Common myeloid progenitor, CD34-positive (primary cell): ENCODE measurements around the gene CYP2A13.
"Not testable (repeated sequence)": the region's sequence is repeated elsewhere in the genome, so short reads cannot be mapped to it uniquely, and the experiment has no call there.

Experiments used
- CTCF ChIA-PET: fragments of 350-600 bp; sonication (Branson Sonifier 250); formaldehyde crosslinking; loops from one replicate; lab custom pipeline; 2021; ENCODE audit warnings: antibody characterized with exemption; lab: Charles Lee
- POLR2A ChIA-PET: fragments of 350-600 bp; sonication (Branson Sonifier 250); formaldehyde crosslinking; loops from one replicate; lab custom pipeline; 2021; ENCODE audit warnings: antibody characterized with exemption; lab: Charles Lee
- DNase-seq, 3 donors: peaks; one replicate each; pipeline versions ENCODE4 v3.0.0 to v3.0.0-alpha.2; 2013
- H3K27ac ChIP-seq, 2 experiments: 1 replicate in 1 of 2; 2 replicates in 1 of 2; pipeline ENCODE4 v1.7.0; 2013; ENCODE audit warnings: inconsistent platforms in 2 of 2, low read length in 2 of 2, mild to moderate bottlenecking in 2 of 2, low read depth in 1 of 2, moderate library complexity in 1 of 2; ENCODE audit not compliant: severe bottlenecking in 2 of 2, insufficient read depth in 1 of 2, poor library complexity in 1 of 2
- H3K27me3 ChIP-seq, 5 experiments: replicated peaks in 2 of 5; 1 replicate in 3 of 5; 2 replicates in 2 of 5; pipeline versions ENCODE4 v1.6.1 to v1.7.0; 2013; ENCODE audit warnings: low read length in 4 of 5, mild to moderate bottlenecking in 2 of 5, moderate library complexity in 2 of 5, inconsistent platforms in 1 of 5; ENCODE audit not compliant: insufficient read depth in 5 of 5, control insufficient read depth in 4 of 5
- H3K36me3 ChIP-seq, 4 experiments: 1 replicate in 2 of 4; 2 replicates in 2 of 4; pipeline versions ENCODE4 v1.6.1 to v1.7.0; 2013; ENCODE audit warnings: low read length in 3 of 4, control low read depth in 1 of 4, mild to moderate bottlenecking in 1 of 4; ENCODE audit not compliant: control insufficient read depth in 4 of 4, insufficient read depth in 4 of 4
- H3K4me1 ChIP-seq, 4 experiments: 1 replicate in 3 of 4; 2 replicates in 1 of 4; pipeline versions ENCODE4 v1.6.1 to v1.7.1; 2013; ENCODE audit warnings: low read length in 3 of 4, mild to moderate bottlenecking in 3 of 4, control low read depth in 1 of 4, inconsistent platforms in 1 of 4, moderate library complexity in 1 of 4; ENCODE audit not compliant: control insufficient read depth in 4 of 4, insufficient read depth in 4 of 4; ENCODE audit errors: control extremely low read depth in 1 of 4
- H3K4me3 ChIP-seq, 7 experiments: 1 replicate in 4 of 7; 2 replicates in 3 of 7; pipeline versions ENCODE4 v1.5.1 to v1.7.0; 2013; ENCODE audit warnings: mild to moderate bottlenecking in 7 of 7, low read length in 6 of 7, moderate library complexity in 6 of 7, inconsistent platforms in 2 of 7, low read depth in 2 of 7, control low read depth in 1 of 7; ENCODE audit not compliant: insufficient read depth in 4 of 7, control insufficient read depth in 1 of 7; ENCODE audit errors: extremely low read depth in 1 of 7
- H3K9me3 ChIP-seq, 5 experiments: 1 replicate in 4 of 5; 2 replicates in 1 of 5; pipeline versions ENCODE4 v1.6.1 to v1.7.1; 2013; ENCODE audit warnings: low read length in 4 of 5, mild to moderate bottlenecking in 2 of 5, inconsistent platforms in 1 of 5, low read depth in 1 of 5, moderate library complexity in 1 of 5; ENCODE audit not compliant: control insufficient read depth in 4 of 5, insufficient read depth in 2 of 5; ENCODE audit errors: control extremely low read depth in 1 of 5
- WGBS: methylation state at CpG from one replicate; pipeline ENCODE4 v1.1.5; 2013; ENCODE audit not compliant: insufficient coverage; 5-methylcytosine and 5-hydroxymethylcytosine counted together

Gene CYP2A13

GRCh38 chr19:41098762-41099161, 10.5 kb downstream of the CYP2A13 start:
- Histone ChIP-seq H3K4me1 (no peaks in the 10 kb centered on the region), H3K9me3 (peaks cover 0 to 6% (median 1%) of the 10 kb centered on the region in 5 experiments), H3K36me3 (no peaks in the 10 kb centered on the region), H3K27me3 (peaks cover 0 to 8% (median 2%) of the 10 kb centered on the region in 5 experiments), H3K27ac (no peak overlapping the region), H3K4me3 (no peak overlapping the region)
- ChIA-PET CTCF (no interaction called here), POLR2A (no interaction called here)
- 87% methylated on average over 5 of the region's 5 CpGs for WGBS
- no peak for DNase-seq

GRCh38 chr19:41102210-41102609, 14.0 kb downstream of the CYP2A13 start:
- H3K27ac ChIP-seq, POLR2A ChIA-PET, DNase-seq, H3K36me3 ChIP-seq, CTCF ChIA-PET, H3K4me1 ChIP-seq, H3K27me3 ChIP-seq, H3K4me3 ChIP-seq, H3K9me3 ChIP-seq: not testable (repeated sequence)
- WGBS: no CpG with 5 or more reads among the region's 1 CpG

GRCh38 chr19:41106177-41106576, 17.9 kb downstream of the CYP2A13 start:
- H3K36me3 ChIP-seq: no peaks in the 10 kb centered on the region
- no peak overlapping the region for H3K4me3 ChIP-seq
- H3K4me1 ChIP-seq: no peaks in the 10 kb centered on the region
- H3K27me3 ChIP-seq: no peaks in the 10 kb centered on the region
- DNase-seq: no peak
- no CpG with 5 or more reads among the region's 3 CpGs for WGBS
- CTCF ChIA-PET: no interaction called here
- no peak overlapping the region for H3K27ac ChIP-seq
- POLR2A ChIA-PET: no interaction called here
- peaks cover 0 to 2% (median 0%) of the 10 kb centered on the region in 5 experiments for H3K9me3 ChIP-seq

GRCh38 chr19:41111296-41111695, 23.0 kb downstream of the CYP2A13 start:
- H3K27ac ChIP-seq: no peak overlapping the region
- peaks cover 0 to 3% (median 0%) of the 10 kb centered on the region in 5 experiments for H3K27me3 ChIP-seq
- no peaks in the 10 kb centered on the region for H3K36me3 ChIP-seq
- no peak for DNase-seq
- H3K9me3 ChIP-seq: no peaks in the 10 kb centered on the region
- 84% methylated on average over 8 of the region's 9 CpGs for WGBS
- ChIA-PET POLR2A (no interaction called here), CTCF (no interaction called here)
- H3K4me1 ChIP-seq: no peaks in the 10 kb centered on the region
- no peak overlapping the region for H3K4me3 ChIP-seq

GRCh38 chr19:41111750-41112295, 23.6 kb downstream of the CYP2A13 start:
- DNase-seq: no peak
- no peaks in the 10 kb centered on the region for H3K4me1 ChIP-seq
- H3K27ac ChIP-seq: no peak overlapping the region
- CTCF ChIA-PET: no interaction called here
- POLR2A ChIA-PET: no interaction called here
- H3K27me3 ChIP-seq: peaks cover 0 to 3% (median 0%) of the 10 kb centered on the region in 5 experiments
- WGBS: 100% methylated on average over 4 of the region's 5 CpGs
- H3K4me3 ChIP-seq: no peak overlapping the region
- no peaks in the 10 kb centered on the region for H3K9me3 ChIP-seq
- no peaks in the 10 kb centered on the region for H3K36me3 ChIP-seq

GRCh38 chr19:41112728-41113290, 24.6 kb downstream of the CYP2A13 start:
- Histone ChIP-seq H3K27me3 (peaks cover 0 to 3% (median 0%) of the 10 kb centered on the region in 5 experiments), H3K9me3 (no peaks in the 10 kb centered on the region), H3K4me1 (no peaks in the 10 kb centered on the region), H3K4me3 (no peak overlapping the region), H3K27ac (no peak overlapping the region), H3K36me3 (no peaks in the 10 kb centered on the region)
- no peak for DNase-seq
- CTCF ChIA-PET: interaction anchor here (0.9 kb wide), 1 partner anchor 11 kb away, joined by 4 read pairs; no protein-coding TSS in a partner anchor
- 92% methylated on average over 3 of the region's 7 CpGs for WGBS
- POLR2A ChIA-PET: no interaction called here

GRCh38 chr19:41114132-41114531, 25.9 kb downstream of the CYP2A13 start, which contains the start of gene CYP2F1:
Gene CYP2F1 (plus strand): TSS chr19:41114432. CDS start chr19:41116189, 1,757 bp downstream.
- Histone ChIP-seq H3K27me3 (peaks cover 0 to 3% (median 0%) of the 10 kb centered on the region in 5 experiments), H3K36me3 (no peaks in the 10 kb centered on the region), H3K27ac (no peak within 1 kb of the TSS), H3K4me3 (no peak within 1 kb of the TSS), H3K9me3 (no peaks in the 10 kb centered on the region), H3K4me1 (no peaks in the 10 kb centered on the region)
- WGBS: 70% methylated on average over 2 of the region's 7 CpGs
- ChIA-PET CTCF (no interaction called here), POLR2A (no interaction called here)
- no peak for DNase-seq
